MV-4-11 (cell line): ENCODE results near the gene DNM1.
"Not testable (repeated sequence)": the region's sequence is repeated elsewhere in the genome, so short reads cannot be mapped to it uniquely, and the experiment has no call there.

ENCODE experiments used
- DNase-seq: peaks from one replicate; lab custom pipeline; 2025; lab: John Stamatoyannopoulos, UW

DNM1 gene

GRCh38 chr9:128276574-128277270, 73.5 kb downstream of the DNM1 start:
- DNase-seq = no peak

GRCh38 chr9:128279088-128280073, 76.2 kb downstream of the DNM1 start:
- DNase-seq = not testable (repeated sequence)

GRCh38 chr9:128280084-128280622, 77.0 kb downstream of the DNM1 start:
- DNase-seq = peak; percentile 95

GRCh38 chr9:128282500-128282899, 79.3 kb downstream of the DNM1 start:
- no peak for DNase-seq

- DNase-seq = no peak
Measured at GRCh38 chr9:128285033-128285784, 82.0 kb downstream of the DNM1 start.

- DNase-seq = no peak
Measured at GRCh38 chr9:128286440-128286839, 83.3 kb downstream of the DNM1 start.

GRCh38 chr9:128288273-128289004, 85.3 kb downstream of the DNM1 start:
- no peak for DNase-seq

- no peak for DNase-seq
Measured at GRCh38 chr9:128292009-128292408, 88.8 kb downstream of the DNM1 start.

GRCh38 chr9:128293091-128293490, 89.9 kb downstream of the DNM1 start:
- DNase-seq = no peak

GRCh38 chr9:128294142-128294541, 91.0 kb downstream of the DNM1 start:
- DNase-seq = no peak

- peak; percentile 5 for DNase-seq
Measured at GRCh38 chr9:128296340-128297220, 93.4 kb downstream of the DNM1 start.

- DNase-seq = no peak
Measured at GRCh38 chr9:128297221-128297773, 94.1 kb downstream of the DNM1 start.

GRCh38 chr9:128298535-128299482, 95.6 kb downstream of the DNM1 start:
- peak; percentile 52 for DNase-seq

- no peak for DNase-seq
Measured at GRCh38 chr9:128304136-128304970, 101.2 kb downstream of the DNM1 start.
